ENCODE results near the gene TIMM50. TPM values are rescaled to one million over a fixed set of nuclear protein-coding genes. Genes with fewer than 3 reads are reported as not detected.
"Not testable (repeated sequence)": the region's sequence is repeated elsewhere in the genome, so short reads cannot be mapped to it uniquely, and the experiment has no call there.

TIMM50 gene
- total RNA-seq, 1 donor from 2014 or later, result 98.1 TPM

DNA sequence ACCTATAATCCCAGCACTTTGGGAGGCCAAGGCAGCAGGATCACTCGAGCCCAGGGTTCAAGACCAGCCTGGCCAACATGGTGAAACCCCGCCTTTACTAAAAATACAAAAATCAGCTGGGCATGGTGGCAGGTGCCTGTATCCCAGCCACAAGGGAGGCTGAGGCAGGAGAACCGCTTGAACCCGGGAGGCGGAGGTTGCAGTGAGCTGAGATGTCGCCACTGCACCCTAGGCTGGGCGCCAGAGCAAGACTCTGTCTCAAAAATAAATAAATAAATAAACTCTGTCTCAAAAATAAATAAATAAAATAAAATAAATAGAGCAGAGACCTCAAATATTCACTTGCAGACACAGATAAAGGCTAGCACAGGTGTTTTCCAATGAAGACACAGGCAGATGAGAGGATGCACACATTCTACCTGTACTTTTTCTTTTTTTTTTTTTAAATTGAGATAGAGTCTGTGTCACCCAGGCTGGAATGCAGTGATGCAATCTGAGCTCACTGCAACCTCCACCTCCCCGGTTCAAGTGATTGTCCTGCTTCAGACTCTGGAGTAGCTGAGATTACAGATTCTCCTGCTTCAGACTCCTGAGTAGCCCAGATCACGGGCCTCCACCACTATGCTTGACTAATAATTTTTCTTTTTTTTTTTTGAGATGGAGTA, 42.2 kb upstream of the TIMM50 start:
- no peak for DNase-seq (ENCODE audit: low read depth)
- H3K4me3 ChIP-seq (ENCODE audit: low read depth, low read length), result no peak overlapping the region
- no peak for TF ChIP-seq CTCF (conservative IDR thresholded peaks at IDR 0.05; ENCODE audit: low read depth, low read length)

GRCh38 chr19:39444598-39445195, 35.9 kb upstream of the TIMM50 start:
- no peak for DNase-seq (ENCODE audit: low read depth)

GRCh38 chr19:39445196-39446111, 35.2 kb upstream of the TIMM50 start, which contains the start of gene SUPT5H:
SUPT5H (plus strand) TSS chr19:39445582; CDS start chr19:39445891, 309 bp downstream.
- H3K4me3 ChIP-seq (ENCODE audit: low read depth, low read length), result peak within 1 kb of the TSS; percentile 100
- TF ChIP-seq CTCF (conservative IDR thresholded peaks at IDR 0.05; ENCODE audit: low read depth, low read length), result no peak
- peak; percentile 61 for DNase-seq (ENCODE audit: low read depth)

More at GRCh38 chr19:39444598-39445195, 35.9 kb upstream of the TIMM50 start:
- peak overlapping the region; percentile 100 for H3K4me3 ChIP-seq (ENCODE audit: low read depth, low read length)
- TF ChIP-seq CTCF (conservative IDR thresholded peaks at IDR 0.05; ENCODE audit: low read depth, low read length), result no peak

- no peak for DNase-seq (ENCODE audit: low read depth)
- no peak for TF ChIP-seq CTCF (conservative IDR thresholded peaks at IDR 0.05; ENCODE audit: low read depth, low read length)
- peak overlapping the region; percentile 100 for H3K4me3 ChIP-seq (ENCODE audit: low read depth, low read length)
These were observed 34.1 kb upstream of the TIMM50 start for GRCh38 chr19:39446365-39447084.

DNA sequence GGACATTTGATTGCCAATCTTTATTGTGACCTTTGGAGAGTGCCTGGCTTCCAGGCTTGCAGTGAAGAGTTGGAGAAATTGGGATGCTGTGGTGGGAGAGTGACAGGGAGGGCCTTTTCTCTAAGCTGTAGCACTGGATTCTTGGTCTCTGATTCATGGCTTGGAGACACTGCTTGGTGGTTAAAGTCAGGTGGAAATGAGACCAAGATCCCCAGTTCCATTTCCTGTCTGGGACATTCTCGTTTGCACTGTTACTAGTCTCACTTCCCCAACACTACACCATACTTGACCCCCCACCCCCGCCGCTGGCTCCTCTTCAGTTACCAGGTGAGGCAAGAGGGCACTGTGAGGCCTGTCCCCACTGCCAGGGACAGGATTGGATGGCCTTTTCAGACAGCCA, 32.4 kb upstream of the TIMM50 start:
- TF ChIP-seq CTCF (conservative IDR thresholded peaks at IDR 0.05; ENCODE audit: low read depth, low read length), result no peak
- no peak for DNase-seq (ENCODE audit: low read depth)

GRCh38 chr19:39449116-39449797, 31.4 kb upstream of the TIMM50 start:
- TF ChIP-seq CTCF (conservative IDR thresholded peaks at IDR 0.05; ENCODE audit: low read depth, low read length), result no peak
- DNase-seq (ENCODE audit: low read depth), result no peak

More for the DNA sequence above, 32.4 kb upstream of the TIMM50 start:
- no peak overlapping the region for H3K4me3 ChIP-seq (ENCODE audit: low read depth, low read length)

DNA sequence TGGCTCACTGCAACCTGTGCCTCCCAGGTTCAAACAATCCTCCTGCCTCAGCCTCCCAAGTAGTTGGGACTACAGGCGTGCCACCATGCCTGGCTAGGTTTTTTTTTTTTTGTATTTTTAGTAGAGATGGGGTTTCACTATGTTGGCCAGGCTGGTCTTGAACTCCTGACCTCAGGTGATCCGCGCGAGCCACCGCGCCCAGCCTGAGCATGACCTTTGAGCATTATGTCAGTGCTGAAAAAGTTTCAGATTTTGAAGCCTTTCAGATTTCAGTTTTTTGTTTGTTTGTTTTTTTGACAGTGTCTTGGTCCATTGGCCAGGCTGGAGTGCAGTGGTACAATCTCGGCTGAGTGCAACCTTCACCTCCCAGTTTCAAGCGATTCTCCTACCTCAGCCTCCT, 29.4 kb upstream of the TIMM50 start:
- H3K4me3 ChIP-seq (ENCODE audit: low read depth, low read length); DNase-seq (ENCODE audit: low read depth): not testable (repeated sequence)

More at GRCh38 chr19:39449116-39449797, 31.4 kb upstream of the TIMM50 start:
- no peak overlapping the region for H3K4me3 ChIP-seq (ENCODE audit: low read depth, low read length)
